Activated naive CD8-positive, alpha-beta T cell treated with anti-CD3 and anti-CD28 coated beads for 36 hours (primary cell): Measurements from ENCODE around the gene CPT1B. TPM values are rescaled to one million over a fixed set of nuclear protein-coding genes. Genes with fewer than 3 reads are reported as not detected.

ENCODE experiments used
- DNase-seq: peaks from one replicate; pipeline ENCODE4 v3.0.0; 2021
- H3K27ac Mint-ChIP-seq: one replicate; pipeline ENCODE4 v1.8.0; 2022; ENCODE audit warnings: mild to moderate bottlenecking, moderate library complexity, mixed read lengths
- H3K27me3 Mint-ChIP-seq: one replicate; pipeline ENCODE4 v1.8.0; 2022; ENCODE audit warnings: mild to moderate bottlenecking, mixed read lengths
- H3K36me3 Mint-ChIP-seq: one replicate; pipeline ENCODE4 v1.8.0; 2021; ENCODE audit warnings: mild to moderate bottlenecking, mixed read lengths
- H3K4me1 Mint-ChIP-seq: one replicate; pipeline ENCODE4 v1.8.0; 2021; ENCODE audit warnings: mixed read lengths
- H3K4me3 Mint-ChIP-seq: one replicate; pipeline ENCODE4 v1.8.0; 2022; ENCODE audit warnings: mild to moderate bottlenecking, moderate library complexity, mixed read lengths
- H3K9me3 Mint-ChIP-seq: one replicate; pipeline ENCODE4 v1.8.0; 2022; ENCODE audit warnings: mixed read lengths
- total RNA-seq, 2 experiments: library from RNA; stranded (reverse); gene quantifications; one replicate each; pipeline ENCODE4 v1.2.3, GENCODE V29; 2021

Gene CPT1B
- total RNA-seq, 2 experiments from 2014 or later = 33.6 to 33.7 TPM

GRCh38 chr22:50584106-50585096, 6.2 kb upstream of the CPT1B start:
- H3K4me1 Mint-ChIP-seq = peaks cover 19% of the 10 kb centered on the region

GRCh38 chr22:50583294-50583861, 5.2 kb upstream of the CPT1B start:
- Mint-ChIP-seq H3K9me3 (no peaks in the 10 kb centered on the region), H3K27ac (peak overlapping the region; percentile 84), H3K4me1 (peaks cover 23% of the 10 kb centered on the region), H3K27me3 (no peaks in the 10 kb centered on the region), H3K36me3 (peaks cover 12% of the 10 kb centered on the region), H3K4me3 (peak overlapping the region; percentile 91)
- no peak for DNase-seq

More at GRCh38 chr22:50584106-50585096, 6.2 kb upstream of the CPT1B start:
- Mint-ChIP-seq H3K36me3 (peaks cover 11% of the 10 kb centered on the region), H3K27me3 (no peaks in the 10 kb centered on the region), H3K27ac (peak overlapping the region; percentile 84), H3K9me3 (no peaks in the 10 kb centered on the region), H3K4me3 (peak overlapping the region; percentile 91)
- DNase-seq = no peak

GRCh38 chr22:50582493-50583293, 4.5 kb upstream of the CPT1B start, which contains the start of gene CHKB:
Gene CHKB, minus strand, starts transcription at chr22:50582849. Its CDS starts 68 bp downstream, at chr22:50582781.
- H3K27me3 Mint-ChIP-seq = no peaks in the 10 kb centered on the region
- DNase-seq = peak; percentile 100
- peak within 1 kb of the TSS; percentile 92 for H3K27ac Mint-ChIP-seq
- H3K9me3 Mint-ChIP-seq = no peaks in the 10 kb centered on the region
- H3K36me3 Mint-ChIP-seq = peaks cover 12% of the 10 kb centered on the region
- H3K4me3 Mint-ChIP-seq = peak within 1 kb of the TSS; percentile 91
- peaks cover 24% of the 10 kb centered on the region for H3K4me1 Mint-ChIP-seq

- H3K4me3 Mint-ChIP-seq = peak overlapping the region; percentile 91
- peak overlapping the region; percentile 92 for H3K27ac Mint-ChIP-seq
- H3K27me3 Mint-ChIP-seq = no peaks in the 10 kb centered on the region
- DNase-seq = peak; percentile 54
- no peaks in the 10 kb centered on the region for H3K9me3 Mint-ChIP-seq
- peaks cover 13% of the 10 kb centered on the region for H3K36me3 Mint-ChIP-seq
- H3K4me1 Mint-ChIP-seq = peaks cover 29% of the 10 kb centered on the region
These were observed 3.8 kb upstream of the CPT1B start for GRCh38 chr22:50581950-50582492.

- DNase-seq = no peak
- H3K4me1 Mint-ChIP-seq = peaks cover 31% of the 10 kb centered on the region
- peak overlapping the region; percentile 85 for H3K4me3 Mint-ChIP-seq
- H3K27me3 Mint-ChIP-seq = no peaks in the 10 kb centered on the region
- no peaks in the 10 kb centered on the region for H3K9me3 Mint-ChIP-seq
- H3K36me3 Mint-ChIP-seq = peaks cover 14% of the 10 kb centered on the region
- peak overlapping the region; percentile 82 for H3K27ac Mint-ChIP-seq
These were observed 3.1 kb upstream of the CPT1B start for GRCh38 chr22:50581031-50581949.

- DNase-seq = no peak
- peaks cover 31% of the 10 kb centered on the region for H3K4me1 Mint-ChIP-seq
- H3K27ac Mint-ChIP-seq = no peak overlapping the region
- H3K9me3 Mint-ChIP-seq = no peaks in the 10 kb centered on the region
- H3K36me3 Mint-ChIP-seq = peaks cover 16% of the 10 kb centered on the region
- no peak overlapping the region for H3K4me3 Mint-ChIP-seq
- no peaks in the 10 kb centered on the region for H3K27me3 Mint-ChIP-seq
These were observed 1.5 kb upstream of the CPT1B start for GRCh38 chr22:50579752-50580151.

- Mint-ChIP-seq H3K4me3 (no peak overlapping the region), H3K27me3 (no peaks in the 10 kb centered on the region), H3K9me3 (no peaks in the 10 kb centered on the region), H3K36me3 (peaks cover 16% of the 10 kb centered on the region), H3K27ac (no peak overlapping the region), H3K4me1 (peaks cover 26% of the 10 kb centered on the region)
- no peak for DNase-seq
These were observed 616 bp upstream of the CPT1B start for GRCh38 chr22:50578776-50579310.

- no peaks in the 10 kb centered on the region for H3K9me3 Mint-ChIP-seq
- H3K36me3 Mint-ChIP-seq = peaks cover 18% of the 10 kb centered on the region
- no peak for DNase-seq
- no peaks in the 10 kb centered on the region for H3K27me3 Mint-ChIP-seq
- H3K27ac Mint-ChIP-seq = no peak overlapping the region
- peaks cover 20% of the 10 kb centered on the region for H3K4me1 Mint-ChIP-seq
- no peak overlapping the region for H3K4me3 Mint-ChIP-seq
These were observed 585 bp downstream of the CPT1B start for GRCh38 chr22:50577697-50577986.

GRCh38 chr22:50576806-50577696, 1.2 kb downstream of the CPT1B start:
- H3K9me3 Mint-ChIP-seq = no peaks in the 10 kb centered on the region
- DNase-seq = no peak
- no peak overlapping the region for H3K4me3 Mint-ChIP-seq
- H3K27me3 Mint-ChIP-seq = no peaks in the 10 kb centered on the region
- peaks cover 20% of the 10 kb centered on the region for H3K4me1 Mint-ChIP-seq
- H3K27ac Mint-ChIP-seq = no peak overlapping the region
- H3K36me3 Mint-ChIP-seq = peaks cover 18% of the 10 kb centered on the region

- Mint-ChIP-seq H3K27me3 (no peaks in the 10 kb centered on the region), H3K4me3 (no peak overlapping the region), H3K9me3 (no peaks in the 10 kb centered on the region), H3K36me3 (peaks cover 18% of the 10 kb centered on the region), H3K4me1 (peaks cover 13% of the 10 kb centered on the region), H3K27ac (no peak overlapping the region)
- DNase-seq = no peak
These were observed 2.2 kb downstream of the CPT1B start for GRCh38 chr22:50576070-50576469.

- peaks cover 13% of the 10 kb centered on the region for H3K4me1 Mint-ChIP-seq
- no peaks in the 10 kb centered on the region for H3K27me3 Mint-ChIP-seq
- no peak overlapping the region for H3K4me3 Mint-ChIP-seq
- no peaks in the 10 kb centered on the region for H3K9me3 Mint-ChIP-seq
- DNase-seq = no peak
- H3K27ac Mint-ChIP-seq = no peak overlapping the region
- H3K36me3 Mint-ChIP-seq = peaks cover 17% of the 10 kb centered on the region
These were observed 2.7 kb downstream of the CPT1B start for GRCh38 chr22:50575426-50575941.

- peaks cover 13% of the 10 kb centered on the region for H3K4me1 Mint-ChIP-seq
- peaks cover 9% of the 10 kb centered on the region for H3K36me3 Mint-ChIP-seq
- no peaks in the 10 kb centered on the region for H3K27me3 Mint-ChIP-seq
- no peak overlapping the region for H3K4me3 Mint-ChIP-seq
- no peak overlapping the region for H3K27ac Mint-ChIP-seq
- H3K9me3 Mint-ChIP-seq = no peaks in the 10 kb centered on the region
- no peak for DNase-seq
These were observed 3.9 kb downstream of the CPT1B start for GRCh38 chr22:50574383-50574755.
